Thyroid gland (tissue), 4 donors: Measurements from ENCODE around the gene BCR. TPM values are rescaled to one million over a fixed set of nuclear protein-coding genes. Genes with fewer than 3 reads are reported as not detected.
"Not testable (repeated sequence)": the region's sequence is repeated elsewhere in the genome, so short reads cannot be mapped to it uniquely, and the experiment has no call there.

Experiments used
- DNase-seq, 2 donors: peaks; one replicate each; pipeline ENCODE4 v3.0.0-alpha.2; 2019
- H3K27ac ChIP-seq, 3 donors: fragments of 200-600 bp; sonication (generic); 1 replicate in 2 of 3; 2 replicates in 1 of 3; pipeline ENCODE4 v1.5.1; 2016 to 2019; ENCODE audit warnings: mild to moderate bottlenecking in 1 of 3, moderate library complexity in 1 of 3
- H3K27me3 ChIP-seq: fragments of 200-600 bp; sonication (generic); one replicate; pipeline ENCODE4 v1.5.1; 2019
- H3K36me3 ChIP-seq, 2 donors: fragments of 200-600 bp; sonication (generic); one replicate each; pipeline ENCODE4 v1.5.1; 2016 to 2019
- H3K4me1 ChIP-seq, 2 donors: fragments of 200-600 bp; sonication (generic); one replicate each; pipeline ENCODE4 v1.5.1; 2017 to 2019
- H3K4me3 ChIP-seq, 3 donors: fragments of 200-600 bp; sonication (generic); replicated peaks in 1 of 3; 1 replicate in 2 of 3; 2 replicates in 1 of 3; pipeline ENCODE4 v1.5.1; 2016; ENCODE audit warnings: mild to moderate bottlenecking in 1 of 3
- H3K9me3 ChIP-seq: fragments of 200-600 bp; sonication (generic); one replicate; pipeline ENCODE4 v1.5.1; 2017
- POLR2A ChIP-seq, 2 donors: fragments of 450-650 bp; IDR thresholded peaks; one replicate each; pipeline ENCODE4 v1.6.1; 2017; ENCODE audit warnings: antibody characterized with exemption in 2 of 2, mild to moderate bottlenecking in 2 of 2, moderate library complexity in 1 of 2
- WGBS, 2 donors: methylation state at CpG; one replicate each; pipeline ENCODE4 v1.1.5; 2017; 5-methylcytosine and 5-hydroxymethylcytosine counted together
- intact Hi-C: fragments of 100-400 bp; cut with DNase I; formaldehyde crosslinking; loops from one replicate; pipeline ENCODE4 v1.15.1; 2023
- total RNA-seq, 4 donors: library from RNA; depleted of rRNA; stranded (reverse); fragments of >200 nt; gene quantifications; one replicate each; pipeline ENCODE4 v1.2.3, GENCODE V29; 2016
- TF ChIP-seq, protein P1 (sequence below), 6 experiments: fragments of 200-600 bp in 3 of 6; fragments of 450-650 bp in 3 of 6; sonication (generic) in 3 of 6; IDR thresholded peaks; one replicate each; pipeline ENCODE4 v1.5.1; 2016 to 2019; ENCODE audit warnings: antibody characterized with exemption in 6 of 6, mild to moderate bottlenecking in 2 of 6, inconsistent platforms in 1 of 6, moderate library complexity in 1 of 6

The BCR gene
- total RNA-seq, 4 donors from 2014 or later = 80.1 to 127 (median 87.7) TPM

DNA sequence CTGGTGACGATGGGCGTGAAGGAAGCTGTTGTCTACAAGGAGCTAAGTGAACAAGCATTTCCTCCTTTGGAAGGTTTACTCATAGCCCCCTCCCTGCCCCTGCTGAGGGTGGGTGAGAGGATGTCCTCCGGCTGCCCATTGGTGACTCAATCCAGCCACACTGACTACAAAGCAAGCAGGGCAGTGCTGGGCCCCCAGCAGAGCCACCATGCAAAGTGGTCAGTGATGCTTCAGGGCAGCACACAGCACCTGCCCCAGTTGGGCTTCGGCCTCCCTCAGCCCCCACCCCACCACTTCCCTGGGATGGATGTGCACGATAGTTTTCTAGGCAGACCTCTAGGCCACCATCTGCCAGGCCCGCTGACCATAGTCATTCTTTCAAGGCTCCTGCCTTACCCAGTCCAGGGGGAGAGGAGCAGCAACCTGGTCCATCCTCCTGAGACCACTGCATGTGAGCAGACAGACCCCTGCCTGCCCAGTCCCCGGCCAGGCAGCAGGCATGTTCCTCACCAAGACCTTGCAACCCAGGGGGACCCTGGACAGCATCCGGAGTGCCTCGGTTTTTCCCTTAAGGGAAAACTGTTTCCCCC is 125.1 kb downstream of the BCR start:
- Histone ChIP-seq H3K4me3 (no peak overlapping the region), H3K36me3 (peaks cover 7 to 21% of the 10 kb centered on the region in 2 donors), H3K9me3 (no peaks in the 10 kb centered on the region), H3K4me1 (peaks cover 0 to 31% of the 10 kb centered on the region in 2 donors), H3K27me3 (no peaks in the 10 kb centered on the region), H3K27ac (peak overlapping the region; percentile 82 to 89 (median 86))
- DNase-seq = peak in 1 of 2 donors; percentile 6
- TF ChIP-seq, protein P1, sequence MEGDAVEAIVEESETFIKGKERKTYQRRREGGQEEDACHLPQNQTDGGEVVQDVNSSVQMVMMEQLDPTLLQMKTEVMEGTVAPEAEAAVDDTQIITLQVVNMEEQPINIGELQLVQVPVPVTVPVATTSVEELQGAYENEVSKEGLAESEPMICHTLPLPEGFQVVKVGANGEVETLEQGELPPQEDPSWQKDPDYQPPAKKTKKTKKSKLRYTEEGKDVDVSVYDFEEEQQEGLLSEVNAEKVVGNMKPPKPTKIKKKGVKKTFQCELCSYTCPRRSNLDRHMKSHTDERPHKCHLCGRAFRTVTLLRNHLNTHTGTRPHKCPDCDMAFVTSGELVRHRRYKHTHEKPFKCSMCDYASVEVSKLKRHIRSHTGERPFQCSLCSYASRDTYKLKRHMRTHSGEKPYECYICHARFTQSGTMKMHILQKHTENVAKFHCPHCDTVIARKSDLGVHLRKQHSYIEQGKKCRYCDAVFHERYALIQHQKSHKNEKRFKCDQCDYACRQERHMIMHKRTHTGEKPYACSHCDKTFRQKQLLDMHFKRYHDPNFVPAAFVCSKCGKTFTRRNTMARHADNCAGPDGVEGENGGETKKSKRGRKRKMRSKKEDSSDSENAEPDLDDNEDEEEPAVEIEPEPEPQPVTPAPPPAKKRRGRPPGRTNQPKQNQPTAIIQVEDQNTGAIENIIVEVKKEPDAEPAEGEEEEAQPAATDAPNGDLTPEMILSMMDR (IDR thresholded peaks at IDR 0.05) = no peak
- TF ChIP-seq POLR2A (IDR thresholded peaks at IDR 0.05) = no peak
- WGBS, 2 donors = 68 to 83% methylated on average over 8 to 9 of the region's 9 CpGs
- intact Hi-C loops = no loop called here

DNA sequence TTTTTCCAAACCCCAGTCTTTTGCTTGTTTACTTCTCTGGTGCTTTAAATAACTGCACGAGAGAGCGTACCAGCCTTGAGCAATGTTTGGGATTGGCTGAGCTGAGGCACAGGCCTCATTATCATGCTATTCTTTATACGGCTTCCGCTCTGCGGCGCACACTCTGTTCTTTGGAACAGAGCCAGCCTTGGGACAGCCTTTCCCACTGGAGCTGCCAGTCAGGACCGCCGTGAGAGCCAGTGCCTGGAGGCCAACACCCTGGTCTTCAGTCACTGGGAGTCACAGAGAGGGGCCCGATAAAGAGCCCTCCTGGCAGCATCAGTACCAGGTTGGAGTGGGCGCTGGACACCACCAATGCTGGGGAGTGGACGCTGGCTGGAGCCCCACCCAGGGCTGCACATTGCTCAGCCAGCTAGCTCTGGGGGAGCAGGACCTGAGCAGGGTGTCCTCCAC is 125.6 kb downstream of the BCR start:
- DNase-seq = peak; percentile 40 to 49
- peaks cover 0 to 31% of the 10 kb centered on the region in 2 donors for H3K4me1 ChIP-seq
- TF ChIP-seq, protein P1 (IDR thresholded peaks at IDR 0.05) = no peak
- no peak for TF ChIP-seq POLR2A (IDR thresholded peaks at IDR 0.05)
- 58 to 61% methylated on average over 8 of the region's 11 CpGs for WGBS, 2 donors
- no peaks in the 10 kb centered on the region for H3K27me3 ChIP-seq
- peak overlapping the region; percentile 82 to 89 (median 86) for H3K27ac ChIP-seq
- peaks cover 7 to 17% of the 10 kb centered on the region in 2 donors for H3K36me3 ChIP-seq
- H3K4me3 ChIP-seq = no peak overlapping the region
- intact Hi-C loops = no loop called here
- H3K9me3 ChIP-seq = no peaks in the 10 kb centered on the region

DNA sequence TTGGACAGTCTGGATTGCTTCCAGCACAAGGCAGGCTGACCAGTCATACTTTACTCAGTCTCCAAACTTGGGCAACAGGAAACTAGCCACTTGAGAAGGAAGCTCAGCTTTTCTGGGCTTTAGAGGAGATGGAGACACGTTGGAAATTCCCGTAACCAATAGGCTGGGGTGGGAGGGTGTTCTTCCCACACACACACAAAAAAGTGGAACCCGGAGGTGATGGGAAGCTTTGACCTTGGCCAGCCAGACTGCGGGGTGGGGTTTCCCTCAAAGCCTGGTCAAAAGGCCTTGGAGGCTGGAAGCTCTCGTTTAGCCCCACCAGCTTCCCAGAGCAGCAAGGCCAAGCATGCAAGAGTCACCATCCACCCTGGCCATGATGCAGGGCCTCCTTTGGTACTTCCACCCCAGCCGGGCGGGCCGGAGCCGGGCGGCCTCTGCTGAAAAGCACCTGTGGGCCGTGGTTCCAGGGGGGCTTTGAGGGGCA is 126.2 kb downstream of the BCR start:
- intact Hi-C loops = no loop called here
- Histone ChIP-seq H3K9me3 (no peaks in the 10 kb centered on the region), H3K4me3 (no peak overlapping the region), H3K27ac (peak overlapping the region; percentile 75 to 89 (median 82)), H3K27me3 (no peaks in the 10 kb centered on the region), H3K4me1 (peaks cover 0 to 31% of the 10 kb centered on the region in 2 donors), H3K36me3 (peaks cover 7 to 13% of the 10 kb centered on the region in 2 donors)
- WGBS, 2 donors = 58 to 71% methylated on average over 6 to 10 of the region's 11 CpGs
- DNase-seq = no peak
- no peak for TF ChIP-seq POLR2A (IDR thresholded peaks at IDR 0.05)
- TF ChIP-seq, protein P1 (IDR thresholded peaks at IDR 0.05) = no peak

DNA sequence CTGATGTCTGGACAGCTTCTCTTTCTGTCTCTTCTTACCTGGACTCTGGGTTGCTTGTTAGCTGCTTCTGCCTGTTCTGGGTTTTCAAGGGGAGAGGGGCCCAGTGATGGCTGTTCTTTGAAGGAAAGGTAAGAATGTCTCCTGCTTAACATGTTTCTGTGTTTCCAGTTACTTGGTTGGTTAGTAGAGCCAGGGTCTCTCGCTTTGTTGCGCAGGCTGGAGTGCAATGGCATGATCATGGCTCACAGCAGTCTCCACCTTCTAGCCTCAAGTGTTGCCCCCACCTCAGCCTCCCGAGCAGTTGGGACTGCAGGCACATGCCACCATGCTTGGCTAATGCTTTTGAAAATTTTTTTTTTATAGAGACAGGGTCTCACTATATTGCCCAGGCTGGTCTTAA is 126.6 kb downstream of the BCR start:
- WGBS, 2 donors = 97 to 100% methylated on average over 3 of the region's 3 CpGs
- DNase-seq = no peak
- Histone ChIP-seq H3K4me1 (peaks cover 0 to 31% of the 10 kb centered on the region in 2 donors), H3K27ac (peak overlapping the region; percentile 75 to 89 (median 82)), H3K27me3 (no peaks in the 10 kb centered on the region), H3K4me3 (no peak overlapping the region), H3K36me3 (peaks cover 7 to 16% of the 10 kb centered on the region in 2 donors), H3K9me3 (no peaks in the 10 kb centered on the region)
- TF ChIP-seq, protein P1 (IDR thresholded peaks at IDR 0.05) = no peak
- TF ChIP-seq POLR2A (IDR thresholded peaks at IDR 0.05) = no peak
- intact Hi-C loops = no loop called here

DNA sequence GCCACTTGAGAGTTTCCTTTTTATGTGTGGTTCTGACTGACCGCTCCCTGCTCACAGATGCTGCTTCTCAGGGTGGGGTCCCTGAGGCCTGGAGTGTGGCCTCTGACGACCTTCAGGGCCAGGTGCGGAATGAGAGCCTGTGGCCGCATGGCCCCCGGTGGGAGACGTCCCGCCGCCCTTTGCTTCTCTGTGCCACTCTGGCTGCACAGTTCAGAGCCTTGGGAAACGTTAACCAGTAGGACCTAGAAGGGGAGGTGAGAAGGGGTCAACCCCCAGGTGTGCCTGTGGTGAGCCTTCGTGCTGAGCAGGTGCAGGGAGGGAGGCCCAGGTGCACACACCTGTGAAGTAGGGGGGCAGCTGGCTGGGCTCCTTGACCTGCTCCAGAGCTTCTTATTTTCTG is 127.2 kb downstream of the BCR start:
- H3K36me3 ChIP-seq = peaks cover 2 to 13% of the 10 kb centered on the region in 2 donors
- H3K27ac ChIP-seq, H3K27me3 ChIP-seq, intact Hi-C loops, H3K9me3 ChIP-seq, DNase-seq, H3K4me3 ChIP-seq: not testable (repeated sequence)
- WGBS, 2 donors = no CpG with 5 or more reads among the region's 10 CpGs
- H3K4me1 ChIP-seq = peaks cover 0 to 31% of the 10 kb centered on the region in 2 donors

DNA sequence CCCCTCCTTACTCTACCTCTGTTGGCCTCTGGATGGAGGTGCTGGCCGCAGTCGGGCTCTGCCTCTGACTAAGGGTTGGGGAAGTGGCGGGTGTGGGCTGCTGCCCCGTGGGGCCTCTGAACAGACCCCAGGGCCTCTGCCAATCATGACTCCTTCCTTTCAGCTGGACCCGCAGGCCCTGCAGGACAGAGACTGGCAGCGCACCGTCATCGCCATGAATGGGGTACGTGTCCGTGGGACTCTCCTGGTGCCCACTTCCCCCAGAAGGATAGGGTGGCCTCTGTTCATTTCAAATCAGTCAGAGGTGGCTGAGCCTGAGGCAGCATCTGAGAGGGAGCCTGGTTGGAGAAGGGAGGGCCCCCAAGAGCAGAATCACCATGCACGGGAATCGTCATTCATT is 129.0 kb downstream of the BCR start:
- H3K27me3 ChIP-seq, intact Hi-C loops, H3K27ac ChIP-seq, DNase-seq, H3K4me3 ChIP-seq, H3K9me3 ChIP-seq: not testable (repeated sequence)
- peaks cover 7 to 13% of the 10 kb centered on the region in 2 donors for H3K36me3 ChIP-seq
- H3K4me1 ChIP-seq = peaks cover 0 to 30% of the 10 kb centered on the region in 2 donors
- no CpG with 5 or more reads among the region's 12 CpGs for WGBS, 2 donors

DNA sequence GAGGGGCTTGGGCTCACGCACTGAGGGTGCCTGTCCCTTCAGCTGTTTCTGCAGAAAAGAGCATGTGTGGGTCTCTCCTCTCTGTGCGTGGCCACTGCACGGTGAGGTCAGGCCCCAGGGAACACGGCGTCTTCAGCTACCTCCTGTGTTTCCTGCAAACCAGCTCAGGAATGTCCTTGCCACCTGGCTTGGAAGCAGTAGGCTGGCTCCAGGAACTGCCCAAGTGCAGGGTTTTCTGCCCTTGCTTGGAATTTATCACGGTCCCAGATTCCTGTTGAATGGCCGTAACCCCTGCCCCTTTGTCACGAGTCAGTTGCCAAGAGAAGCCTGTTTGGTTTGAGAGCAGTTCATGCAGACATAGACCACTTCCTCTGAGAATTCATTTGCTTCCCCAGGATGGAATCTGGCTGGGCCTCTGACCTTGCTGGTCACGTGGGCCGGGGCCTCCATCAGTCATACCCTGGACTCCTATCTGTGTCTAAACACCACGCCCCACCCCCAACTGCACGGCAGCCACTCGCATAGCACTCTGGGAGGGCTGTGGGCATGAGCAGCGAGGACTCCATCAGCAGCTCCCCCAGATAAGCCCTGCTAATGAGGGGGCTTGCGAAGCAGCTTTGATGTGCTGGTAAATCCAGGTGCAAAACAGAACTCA is 130.3 kb downstream of the BCR start:
- H3K9me3 ChIP-seq, DNase-seq, H3K27me3 ChIP-seq, H3K27ac ChIP-seq, H3K4me3 ChIP-seq: not testable (repeated sequence)
- WGBS, 2 donors = 70% methylated on average over 2 of the region's 15 CpGs; no CpG with 5 or more reads in 1 of the 2 donors
- Histone ChIP-seq H3K36me3 (peaks cover 8 to 19% of the 10 kb centered on the region in 2 donors), H3K4me1 (peaks cover 0 to 19% of the 10 kb centered on the region in 2 donors)
- intact Hi-C loops = loop anchor here (5.0 kb wide), 1 partner anchor 77 kb away; no protein-coding TSS in a partner anchor

DNA sequence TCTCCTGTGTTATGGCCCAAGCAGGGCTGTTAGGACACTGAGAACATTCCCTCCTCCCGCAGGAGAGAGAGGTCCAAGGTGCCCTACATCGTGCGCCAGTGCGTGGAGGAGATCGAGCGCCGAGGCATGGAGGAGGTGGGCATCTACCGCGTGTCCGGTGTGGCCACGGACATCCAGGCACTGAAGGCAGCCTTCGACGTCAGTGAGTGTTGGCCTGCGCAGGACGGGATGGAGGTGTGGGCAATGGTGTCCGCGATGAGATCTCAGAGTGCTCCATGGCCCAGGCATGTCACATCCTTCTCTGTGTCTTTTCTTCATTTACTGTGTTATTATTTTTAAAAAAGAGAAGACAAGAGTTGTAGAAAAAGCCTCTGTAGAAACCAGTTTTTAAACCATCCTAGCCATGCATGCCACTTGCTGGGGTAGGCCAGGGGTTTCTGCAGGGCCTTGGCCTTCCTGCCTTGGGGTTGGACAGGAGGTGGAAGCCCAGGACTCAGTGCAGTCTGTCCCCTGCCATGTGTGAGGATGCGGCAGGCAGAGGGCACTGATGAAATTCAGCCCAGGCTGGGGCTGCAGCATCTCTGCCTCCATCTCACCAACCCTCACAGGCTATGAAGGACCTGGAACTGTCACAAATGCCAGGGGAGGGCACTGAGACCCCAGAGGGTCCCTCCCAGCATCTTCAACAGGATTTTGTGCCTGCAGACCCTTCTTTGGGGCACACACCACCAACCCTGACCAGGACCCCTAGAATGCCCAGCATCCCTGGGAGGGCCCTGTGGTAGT is 131.5 kb downstream of the BCR start:
- H3K27me3 ChIP-seq, H3K4me3 ChIP-seq, DNase-seq, H3K4me1 ChIP-seq, H3K27ac ChIP-seq, H3K9me3 ChIP-seq: not testable (repeated sequence)
- peaks cover 8 to 19% of the 10 kb centered on the region in 2 donors for H3K36me3 ChIP-seq
- intact Hi-C loops = loop anchor here (5.0 kb wide), 1 partner anchor 75 kb away; no protein-coding TSS in a partner anchor
- WGBS, 2 donors = 83 to 90% methylated on average over 11 to 14 of the region's 18 CpGs
